Coronary artery (tissue), 2 donors: ENCODE data around the gene ITPK1.

ENCODE experiments used
- DNase-seq: peaks from one replicate; pipeline ENCODE4 v3.0.0-alpha.2; 2017; ENCODE audit warnings: low spot score
- H3K27ac ChIP-seq, 2 donors: fragments of 200-600 bp; sonication (generic); one replicate each; pipeline ENCODE4 v1.5.1; 2016 to 2019
- H3K4me3 ChIP-seq: fragments of 200-600 bp; sonication (generic); 2 replicates; pipeline ENCODE4 v1.5.1; 2016; ENCODE audit warnings: mild to moderate bottlenecking, moderate library complexity
- TF ChIP-seq, protein P1 (sequence below): fragments of 200-600 bp; sonication (generic); IDR thresholded peaks from one replicate; pipeline ENCODE4 v1.5.1; 2019; ENCODE audit warnings: antibody characterized with exemption

The ITPK1 gene

DNA sequence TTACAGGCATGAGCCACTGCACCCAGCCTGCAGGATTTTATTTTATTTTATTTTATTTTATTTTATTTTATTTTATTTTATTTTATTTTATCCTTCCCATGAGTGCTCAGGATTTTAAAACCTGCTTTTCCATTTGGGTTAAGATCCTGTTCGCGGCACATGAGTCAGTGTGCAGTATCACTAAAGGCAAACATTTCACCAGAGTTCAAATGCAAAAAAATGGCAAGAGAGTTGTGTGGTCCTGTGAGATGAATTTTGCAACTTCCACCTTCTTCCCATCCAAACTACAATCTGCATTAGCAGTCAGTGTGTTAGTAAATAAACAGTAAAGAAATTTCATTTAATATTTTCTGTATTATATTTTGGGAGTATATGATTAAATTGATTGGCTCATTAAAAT is 39.9 kb upstream of the ITPK1 start:
- no peak overlapping the region for H3K4me3 ChIP-seq
- H3K27ac ChIP-seq, result no peak overlapping the region
- no peak for DNase-seq
- TF ChIP-seq, protein P1, sequence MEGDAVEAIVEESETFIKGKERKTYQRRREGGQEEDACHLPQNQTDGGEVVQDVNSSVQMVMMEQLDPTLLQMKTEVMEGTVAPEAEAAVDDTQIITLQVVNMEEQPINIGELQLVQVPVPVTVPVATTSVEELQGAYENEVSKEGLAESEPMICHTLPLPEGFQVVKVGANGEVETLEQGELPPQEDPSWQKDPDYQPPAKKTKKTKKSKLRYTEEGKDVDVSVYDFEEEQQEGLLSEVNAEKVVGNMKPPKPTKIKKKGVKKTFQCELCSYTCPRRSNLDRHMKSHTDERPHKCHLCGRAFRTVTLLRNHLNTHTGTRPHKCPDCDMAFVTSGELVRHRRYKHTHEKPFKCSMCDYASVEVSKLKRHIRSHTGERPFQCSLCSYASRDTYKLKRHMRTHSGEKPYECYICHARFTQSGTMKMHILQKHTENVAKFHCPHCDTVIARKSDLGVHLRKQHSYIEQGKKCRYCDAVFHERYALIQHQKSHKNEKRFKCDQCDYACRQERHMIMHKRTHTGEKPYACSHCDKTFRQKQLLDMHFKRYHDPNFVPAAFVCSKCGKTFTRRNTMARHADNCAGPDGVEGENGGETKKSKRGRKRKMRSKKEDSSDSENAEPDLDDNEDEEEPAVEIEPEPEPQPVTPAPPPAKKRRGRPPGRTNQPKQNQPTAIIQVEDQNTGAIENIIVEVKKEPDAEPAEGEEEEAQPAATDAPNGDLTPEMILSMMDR, result no peak

DNA sequence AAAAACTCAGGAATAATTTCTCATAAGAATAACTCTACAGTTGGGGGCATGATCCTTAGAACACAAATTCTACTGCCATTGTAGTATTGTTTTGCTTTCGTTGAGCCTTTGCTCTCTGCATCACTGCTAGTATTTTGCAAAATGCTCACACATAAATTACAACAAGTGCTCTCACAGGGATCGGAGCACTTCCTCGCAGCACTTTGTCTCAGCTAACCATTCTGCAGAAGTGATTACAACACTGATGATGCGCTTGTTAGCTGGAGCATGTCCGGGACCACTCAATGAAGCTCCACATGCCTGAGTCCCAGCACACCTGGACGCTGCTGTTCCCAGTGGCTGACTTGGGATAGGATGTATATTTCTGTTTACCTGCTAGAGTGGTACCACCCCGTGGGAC is 37.4 kb upstream of the ITPK1 start:
- H3K27ac ChIP-seq, result no peak overlapping the region
- DNase-seq, result no peak
- no peak overlapping the region for H3K4me3 ChIP-seq
- TF ChIP-seq, protein P1, result no peak

DNA sequence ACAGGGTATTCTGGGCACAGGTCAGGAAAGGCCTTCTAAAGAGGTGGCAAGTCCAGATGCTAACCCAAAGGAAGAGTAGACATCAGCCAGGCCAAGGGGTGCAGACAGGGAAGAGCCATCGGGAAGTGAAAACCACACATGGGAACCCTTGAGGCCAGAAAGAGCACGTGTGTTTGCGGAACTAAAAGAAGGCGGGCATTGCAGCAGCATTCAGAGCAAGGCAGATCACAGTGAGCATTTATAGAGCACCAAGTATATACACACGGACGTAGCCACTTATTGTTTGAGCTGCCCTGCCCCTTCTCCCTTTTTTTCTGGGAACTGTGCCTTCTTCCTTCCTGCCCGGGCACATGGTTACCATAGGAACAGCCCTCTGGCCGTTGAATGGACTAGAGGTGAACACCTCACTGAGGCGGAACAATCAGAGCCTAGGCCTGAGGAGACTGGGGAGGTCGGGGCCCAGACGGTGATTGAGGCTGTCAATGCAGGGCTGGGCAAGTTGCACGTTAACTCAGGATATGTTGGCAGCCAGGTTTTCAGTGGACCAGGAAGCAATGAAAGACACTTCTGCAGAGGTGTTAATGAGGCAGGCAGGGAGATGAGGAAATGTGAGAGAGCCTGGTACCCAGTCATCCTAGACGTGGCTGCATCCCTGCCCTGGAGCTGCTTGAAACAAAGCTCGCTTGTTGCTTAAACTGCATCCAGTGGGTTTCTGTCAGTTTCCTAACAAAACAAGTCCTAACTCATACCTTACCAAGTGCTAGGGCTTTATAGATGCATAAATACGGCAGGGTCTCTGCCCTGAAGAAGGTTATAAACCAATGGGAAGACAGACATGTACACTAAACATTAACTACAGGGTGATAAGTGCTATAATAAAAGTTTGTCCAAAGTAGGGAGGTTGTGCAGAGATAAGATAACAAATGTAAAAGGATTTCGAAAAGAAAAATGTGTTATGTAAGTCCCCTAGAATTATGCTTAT is 34.8 kb upstream of the ITPK1 start:
- DNase-seq, result no peak
- Histone ChIP-seq H3K27ac (no peak overlapping the region), H3K4me3 (no peak overlapping the region)
- TF ChIP-seq, protein P1, result no peak

DNA sequence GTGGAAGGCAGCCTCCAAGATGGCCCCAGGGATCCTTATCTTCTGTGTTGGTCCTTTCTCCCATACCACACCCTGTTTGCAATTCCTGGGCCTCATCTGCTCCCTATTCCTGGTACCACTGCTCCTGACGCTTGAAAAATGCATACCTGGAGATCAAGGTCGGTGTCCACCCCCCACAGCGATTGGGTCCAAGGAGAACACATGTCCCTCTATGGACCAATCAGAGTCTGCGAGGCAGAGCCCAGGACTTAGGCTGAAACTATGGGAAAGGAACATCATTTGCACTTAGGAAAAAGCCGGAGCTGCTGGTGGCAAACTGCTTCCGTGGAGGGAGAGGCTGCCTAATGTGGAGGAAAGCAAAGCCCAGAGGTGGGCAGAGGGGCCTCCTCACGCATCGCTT is 33.3 kb upstream of the ITPK1 start:
- DNase-seq, result no peak
- no peak overlapping the region for H3K27ac ChIP-seq
- H3K4me3 ChIP-seq, result no peak overlapping the region
- TF ChIP-seq, protein P1, result no peak

DNA sequence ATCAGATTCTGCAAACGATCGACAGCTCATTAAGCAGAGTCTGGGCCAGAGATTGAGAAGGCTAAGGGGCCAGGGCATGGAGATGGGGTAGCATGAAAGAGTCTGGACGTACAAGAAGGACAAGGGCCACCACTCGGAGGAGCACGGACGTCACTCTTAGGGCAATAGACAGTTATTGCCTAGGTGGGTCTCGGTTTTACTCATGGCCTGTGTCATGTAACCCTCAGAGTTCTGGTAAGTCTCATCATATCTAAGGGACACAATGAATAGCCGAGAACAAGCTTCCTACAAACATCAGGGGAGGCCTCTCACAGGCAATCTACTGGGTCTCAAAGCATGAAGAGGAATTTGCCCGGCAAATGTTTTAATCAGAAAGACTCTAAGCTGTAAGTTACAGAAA is 30.4 kb upstream of the ITPK1 start:
- no peak for DNase-seq
- Histone ChIP-seq H3K27ac (no peak overlapping the region), H3K4me3 (no peak overlapping the region)
- TF ChIP-seq, protein P1, result no peak

DNA sequence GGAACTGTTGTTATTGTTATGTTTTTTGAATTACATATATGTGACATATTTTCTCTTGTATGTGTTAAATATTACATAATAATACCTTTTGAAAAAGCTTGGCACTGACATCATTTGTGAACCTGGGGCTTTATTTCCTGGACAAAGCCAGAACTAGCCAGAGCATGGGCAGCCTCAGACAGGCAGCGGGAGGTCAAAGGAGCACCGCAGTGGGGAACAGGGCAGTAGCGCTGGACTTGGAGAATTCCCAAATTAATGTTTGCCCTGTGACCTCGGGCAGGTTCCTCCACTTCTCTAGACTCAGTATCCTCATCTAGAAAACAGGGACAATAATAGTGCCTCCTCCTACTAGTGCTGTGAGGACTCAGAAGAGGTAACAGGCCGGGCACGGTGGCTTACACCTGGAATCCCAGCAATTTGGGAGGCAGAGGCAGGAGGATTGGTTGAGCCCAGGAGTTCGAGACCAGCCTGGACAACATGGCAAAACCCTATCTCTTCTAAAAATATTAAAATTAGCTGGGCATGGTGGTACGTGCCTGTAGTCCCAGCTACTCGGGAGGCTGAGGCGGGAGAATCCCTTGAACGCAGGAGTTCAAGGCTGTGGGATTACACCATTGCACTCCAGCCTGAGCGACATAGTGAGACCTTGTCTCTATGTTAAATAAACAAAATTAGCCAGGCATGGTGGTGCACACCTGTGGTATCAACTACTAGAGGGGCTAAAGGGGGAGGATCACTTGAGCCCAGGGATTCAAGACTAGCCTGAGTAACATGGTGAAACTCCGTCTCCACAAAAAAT is 27.3 kb upstream of the ITPK1 start:
- TF ChIP-seq, protein P1, result no peak
- DNase-seq, result no peak
- no peak overlapping the region for H3K4me3 ChIP-seq
- no peak overlapping the region for H3K27ac ChIP-seq
